GM12874 (cell line): ENCODE measurements around the gene OMG.

Source experiments
- TF ChIP-seq, protein P1 (sequence below): IDR thresholded peaks from 2 replicates; pipeline ENCODE4 v1.5.1; 2011; ENCODE audit warnings: low read depth, mild to moderate bottlenecking, control low read depth, low read length, moderate library complexity; ENCODE audit not compliant: insufficient read depth

Gene OMG, protein sequence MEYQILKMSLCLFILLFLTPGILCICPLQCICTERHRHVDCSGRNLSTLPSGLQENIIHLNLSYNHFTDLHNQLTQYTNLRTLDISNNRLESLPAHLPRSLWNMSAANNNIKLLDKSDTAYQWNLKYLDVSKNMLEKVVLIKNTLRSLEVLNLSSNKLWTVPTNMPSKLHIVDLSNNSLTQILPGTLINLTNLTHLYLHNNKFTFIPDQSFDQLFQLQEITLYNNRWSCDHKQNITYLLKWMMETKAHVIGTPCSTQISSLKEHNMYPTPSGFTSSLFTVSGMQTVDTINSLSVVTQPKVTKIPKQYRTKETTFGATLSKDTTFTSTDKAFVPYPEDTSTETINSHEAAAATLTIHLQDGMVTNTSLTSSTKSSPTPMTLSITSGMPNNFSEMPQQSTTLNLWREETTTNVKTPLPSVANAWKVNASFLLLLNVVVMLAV

DNA sequence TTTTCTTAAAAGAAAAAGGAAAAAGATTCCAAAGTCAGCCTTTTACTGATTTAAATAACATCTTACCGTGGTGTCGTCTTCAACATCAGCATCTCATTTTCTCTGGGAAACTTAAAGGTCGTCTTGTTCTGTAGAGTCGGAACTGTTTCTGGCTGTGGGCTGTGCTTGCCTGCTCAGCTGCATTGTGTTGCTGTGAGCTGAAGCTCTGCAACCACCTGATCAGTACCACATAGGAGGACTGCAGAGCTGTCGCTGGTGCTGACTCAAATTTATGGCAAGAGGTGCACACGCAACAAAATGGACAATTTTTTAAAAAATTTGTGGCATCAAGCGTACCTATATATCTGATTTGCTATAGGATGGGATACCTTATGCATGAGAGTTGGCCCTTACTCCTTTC, at the start of gene OMG:
Gene OMG (minus strand): TSS at position 150 of the 400 bp plus-strand sequence. CDS start 908 bp downstream, outside the sequence.
- TF ChIP-seq, protein P1, sequence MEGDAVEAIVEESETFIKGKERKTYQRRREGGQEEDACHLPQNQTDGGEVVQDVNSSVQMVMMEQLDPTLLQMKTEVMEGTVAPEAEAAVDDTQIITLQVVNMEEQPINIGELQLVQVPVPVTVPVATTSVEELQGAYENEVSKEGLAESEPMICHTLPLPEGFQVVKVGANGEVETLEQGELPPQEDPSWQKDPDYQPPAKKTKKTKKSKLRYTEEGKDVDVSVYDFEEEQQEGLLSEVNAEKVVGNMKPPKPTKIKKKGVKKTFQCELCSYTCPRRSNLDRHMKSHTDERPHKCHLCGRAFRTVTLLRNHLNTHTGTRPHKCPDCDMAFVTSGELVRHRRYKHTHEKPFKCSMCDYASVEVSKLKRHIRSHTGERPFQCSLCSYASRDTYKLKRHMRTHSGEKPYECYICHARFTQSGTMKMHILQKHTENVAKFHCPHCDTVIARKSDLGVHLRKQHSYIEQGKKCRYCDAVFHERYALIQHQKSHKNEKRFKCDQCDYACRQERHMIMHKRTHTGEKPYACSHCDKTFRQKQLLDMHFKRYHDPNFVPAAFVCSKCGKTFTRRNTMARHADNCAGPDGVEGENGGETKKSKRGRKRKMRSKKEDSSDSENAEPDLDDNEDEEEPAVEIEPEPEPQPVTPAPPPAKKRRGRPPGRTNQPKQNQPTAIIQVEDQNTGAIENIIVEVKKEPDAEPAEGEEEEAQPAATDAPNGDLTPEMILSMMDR = no peak

DNA sequence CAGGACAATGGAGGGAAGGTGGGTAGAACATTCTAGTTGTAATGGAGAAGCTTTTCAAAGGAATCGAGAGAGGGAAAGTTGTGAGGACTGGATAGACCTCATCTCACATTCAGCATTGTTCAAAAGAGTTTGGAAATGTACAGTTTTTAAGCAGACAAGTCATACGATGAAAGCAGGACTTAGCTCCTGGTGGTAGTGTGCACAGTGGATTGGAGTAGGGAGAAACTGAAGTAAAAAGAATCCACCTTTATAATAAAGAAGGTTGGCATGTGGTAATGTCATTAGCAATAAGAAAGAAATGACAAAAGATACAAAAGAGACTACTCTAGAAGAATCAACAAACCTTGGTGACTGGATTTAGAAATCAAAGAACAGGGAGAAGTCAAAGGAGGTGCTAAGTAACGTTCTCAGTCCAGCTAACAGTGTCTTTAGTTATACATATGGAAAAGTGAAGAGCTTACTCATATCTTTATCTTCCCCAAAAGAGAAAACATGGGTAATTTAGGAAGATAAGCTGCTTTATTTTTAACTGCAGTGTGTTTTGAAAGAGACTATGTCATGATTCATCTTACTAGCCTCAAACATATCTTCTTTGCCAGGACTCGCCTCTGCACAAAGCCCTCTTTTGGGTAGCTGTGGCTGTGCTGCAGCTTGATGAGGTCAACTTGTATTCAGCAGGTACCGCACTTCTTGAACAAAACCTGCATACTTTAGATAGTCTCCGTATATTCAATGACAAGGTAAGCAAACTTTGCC, 43.0 kb upstream of the OMG start:
- TF ChIP-seq, protein P1 = no peak

DNA sequence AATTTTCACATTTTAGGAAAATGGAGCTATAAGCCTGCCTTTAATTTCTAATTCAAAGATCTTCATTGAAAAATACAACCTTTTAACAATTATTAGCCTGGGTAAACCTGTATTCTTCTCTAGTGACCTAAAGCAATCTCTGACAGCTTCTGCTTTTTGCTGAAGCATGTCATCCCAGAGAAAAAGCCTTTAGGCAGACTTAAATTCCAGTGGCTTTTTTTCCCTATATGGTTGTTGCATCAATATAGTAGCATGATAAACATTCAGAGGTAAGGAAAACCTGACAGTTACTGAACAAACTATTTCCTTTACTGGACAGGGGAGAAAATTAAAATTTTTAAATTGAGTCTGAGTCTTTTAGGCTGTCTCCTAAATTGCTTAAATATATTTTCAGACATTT, 32.2 kb upstream of the OMG start:
- TF ChIP-seq, protein P1 = no peak

DNA sequence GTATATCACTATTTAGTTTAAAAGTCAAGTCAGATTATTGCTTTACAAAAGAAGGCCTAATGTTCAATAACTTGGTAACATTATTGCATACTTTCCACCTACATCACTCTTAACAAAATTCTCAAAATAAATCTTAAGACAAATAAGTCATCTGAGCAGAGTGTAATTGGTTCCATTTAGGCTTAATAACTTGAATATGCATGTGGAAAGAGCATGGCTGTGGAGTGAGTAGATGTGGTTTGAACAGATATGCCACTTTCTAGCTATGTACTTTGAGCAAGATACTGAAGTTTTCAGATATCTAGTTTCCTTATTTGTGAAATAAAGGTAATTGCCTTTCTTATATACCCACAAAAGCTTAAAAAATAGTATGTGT, 31.1 kb upstream of the OMG start:
- TF ChIP-seq, protein P1 = no peak

DNA sequence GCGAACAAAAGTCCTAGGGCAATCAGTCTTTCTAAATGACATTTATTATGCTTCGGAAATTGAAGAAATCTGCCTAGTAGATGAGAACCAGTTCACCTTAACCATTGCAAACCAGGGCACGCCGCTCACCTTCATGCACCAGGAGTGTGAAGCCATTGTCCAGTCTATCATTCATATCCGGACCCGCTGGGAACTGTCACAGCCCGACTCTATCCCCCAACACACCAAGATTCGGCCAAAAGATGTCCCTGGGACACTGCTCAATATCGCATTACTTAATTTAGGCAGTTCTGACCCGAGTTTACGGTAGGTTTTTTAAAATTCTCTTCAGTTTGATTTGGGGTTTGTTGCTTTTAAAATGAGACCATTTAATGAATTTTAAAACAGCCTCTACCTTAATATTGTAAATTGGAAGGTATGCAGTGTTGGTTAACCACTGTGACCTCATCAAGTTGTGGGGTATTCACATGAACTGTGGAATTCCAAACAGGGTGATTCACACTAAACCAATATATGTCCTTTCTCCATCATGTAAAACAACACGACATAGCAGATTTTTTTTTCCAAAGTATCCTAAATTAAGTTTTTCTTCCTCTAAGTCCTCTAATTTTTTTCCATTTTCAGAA, 30.6 kb upstream of the OMG start:
- TF ChIP-seq, protein P1 = no peak

DNA sequence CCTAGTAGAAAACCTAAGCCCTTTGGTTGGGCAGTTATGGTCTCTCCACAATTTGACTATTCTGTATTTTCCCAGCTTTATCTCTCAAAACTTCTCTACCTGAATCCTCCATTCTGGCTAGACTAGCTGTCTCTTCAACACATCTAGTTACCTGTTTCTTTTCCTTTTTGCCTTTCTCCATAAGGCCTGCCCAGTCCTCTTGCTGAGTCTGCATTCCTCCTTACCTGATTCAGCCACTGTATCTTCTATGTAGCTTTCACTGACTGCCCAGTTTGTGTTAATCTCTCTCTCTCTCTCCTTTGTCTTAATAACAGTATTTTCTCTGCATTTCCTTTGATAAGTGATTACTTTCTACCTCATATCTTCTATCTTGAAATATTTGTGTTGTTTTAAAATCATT, 26.5 kb upstream of the OMG start:
- TF ChIP-seq, protein P1 = no peak

DNA sequence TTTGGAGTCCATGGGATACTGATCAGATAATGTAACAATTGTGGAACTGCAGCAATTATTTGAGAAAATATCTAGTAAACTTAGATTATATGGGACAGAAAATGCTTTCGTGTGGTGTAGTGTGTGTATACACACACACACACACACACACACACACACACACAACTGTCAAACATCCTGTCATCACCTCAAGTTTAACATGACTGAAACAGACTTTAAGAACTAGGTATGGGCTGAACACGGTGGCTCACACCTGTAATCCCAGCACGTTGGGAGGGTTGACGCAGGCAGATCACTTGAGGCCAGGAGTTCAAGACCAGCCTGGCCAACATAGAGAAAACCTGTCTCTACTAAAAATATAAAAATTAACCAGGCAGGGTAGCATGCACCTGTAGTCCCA, 24.9 kb upstream of the OMG start:
- TF ChIP-seq, protein P1 = no peak
